GM19238 (cell line): ENCODE data around the gene MGLL.

Experiments used
- DNase-seq: peaks from one replicate; pipeline ENCODE4 v3.0.0; 2011; ENCODE audit warnings: low spot score; ENCODE audit not compliant: insufficient read length

Gene MGLL

GRCh38 chr3:127758013-127758412 is 64.3 kb downstream of the MGLL start:
- DNase-seq = no peak

- DNase-seq = no peak
Observed at GRCh38 chr3:127755305-127755681, 67.0 kb downstream of the MGLL start.

GRCh38 chr3:127754411-127755304 is 67.7 kb downstream of the MGLL start:
- no peak for DNase-seq

- DNase-seq = no peak
Observed at GRCh38 chr3:127753898-127754410, 68.4 kb downstream of the MGLL start.

GRCh38 chr3:127753338-127753737 is 69.0 kb downstream of the MGLL start:
- no peak for DNase-seq

DNA sequence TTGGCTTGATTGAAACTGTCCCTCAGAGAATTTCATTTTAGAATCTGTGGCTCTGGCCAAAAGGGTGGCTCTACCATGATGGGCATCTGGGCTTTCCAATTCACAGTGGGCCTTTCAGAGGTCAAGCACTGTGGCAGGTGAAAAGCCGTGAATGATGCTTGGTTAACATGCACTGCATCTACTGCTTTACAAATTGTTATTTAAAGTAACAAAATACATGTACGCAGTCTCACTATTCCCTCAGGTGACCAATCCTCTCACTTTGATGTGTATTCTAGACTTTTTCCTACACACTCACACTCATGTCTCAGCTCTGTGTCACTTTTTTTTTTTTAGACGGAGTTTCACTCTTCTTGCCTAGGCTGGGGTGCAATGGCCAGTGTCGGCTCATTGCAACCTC is 70.5 kb downstream of the MGLL start:
- no peak for DNase-seq

- no peak for DNase-seq
Observed at GRCh38 chr3:127751163-127751621, 71.1 kb downstream of the MGLL start.

DNA sequence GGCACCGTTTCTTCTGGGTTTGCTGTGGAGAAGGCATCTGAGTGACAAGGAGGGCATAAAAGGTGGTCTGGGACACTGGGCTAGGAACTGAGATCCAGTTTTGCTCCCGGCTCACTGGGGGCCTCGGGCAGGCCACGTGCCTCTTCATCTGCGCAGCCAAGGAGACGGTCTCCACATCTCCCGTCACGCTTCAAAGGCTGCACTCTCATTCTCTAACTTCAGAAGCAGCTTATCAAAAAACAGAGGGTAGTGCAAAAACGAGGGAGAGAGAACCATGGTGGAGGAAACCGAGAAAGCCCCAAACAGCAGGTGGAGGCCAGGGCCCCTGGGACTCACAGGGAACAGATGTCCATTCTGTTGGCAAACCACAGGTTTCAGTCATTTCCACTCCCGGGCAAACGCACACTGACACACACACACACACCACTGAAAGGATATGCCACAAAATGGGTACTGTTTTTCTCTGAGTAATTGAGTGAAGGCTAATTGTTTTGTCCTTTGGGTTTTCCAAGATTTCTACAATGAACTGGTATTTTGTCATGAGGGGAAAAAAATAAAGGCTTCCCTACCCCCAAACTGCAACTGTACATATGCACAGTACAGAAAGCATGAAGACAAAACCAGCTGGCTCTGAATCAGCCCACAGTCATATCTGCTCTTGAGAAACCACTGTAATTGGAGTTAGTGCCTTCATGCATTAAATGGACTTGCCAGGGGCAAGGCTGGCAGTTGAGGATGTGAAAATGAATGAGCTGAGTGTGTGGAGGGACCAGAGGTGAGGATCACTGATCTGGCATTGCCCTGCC is 71.9 kb downstream of the MGLL start:
- DNase-seq = peak; percentile 54

GRCh38 chr3:127749787-127750225 is 72.5 kb downstream of the MGLL start:
- DNase-seq = no peak

GRCh38 chr3:127749361-127749760 is 73.0 kb downstream of the MGLL start:
- no peak for DNase-seq

DNA sequence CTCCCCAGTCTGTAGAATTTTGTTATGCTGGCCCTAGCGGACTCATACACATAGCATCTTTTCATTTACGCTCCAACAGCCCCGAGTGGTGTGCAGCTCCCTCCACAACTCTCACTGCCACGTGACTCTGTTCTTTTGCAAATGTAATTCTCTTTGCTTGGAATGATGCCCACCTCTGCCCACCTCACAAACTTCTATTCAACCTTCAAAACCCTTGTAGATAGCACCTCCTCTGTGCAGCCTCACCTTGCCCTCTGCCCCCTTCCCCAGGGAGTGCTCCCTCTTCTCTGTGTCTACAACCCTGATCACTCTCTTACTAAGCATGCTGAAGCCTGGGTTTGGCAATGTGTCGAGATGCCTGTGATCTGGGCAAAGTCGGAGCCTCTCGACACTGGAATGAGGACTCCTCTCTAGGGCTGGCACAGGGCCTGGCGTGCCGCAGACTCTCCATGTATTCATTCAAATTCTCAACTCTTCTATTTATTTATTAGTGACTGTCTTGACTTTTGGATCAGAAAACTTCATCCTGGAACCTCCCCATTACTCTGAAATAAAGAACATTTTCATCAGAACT is 73.5 kb downstream of the MGLL start:
- no peak for DNase-seq

DNA sequence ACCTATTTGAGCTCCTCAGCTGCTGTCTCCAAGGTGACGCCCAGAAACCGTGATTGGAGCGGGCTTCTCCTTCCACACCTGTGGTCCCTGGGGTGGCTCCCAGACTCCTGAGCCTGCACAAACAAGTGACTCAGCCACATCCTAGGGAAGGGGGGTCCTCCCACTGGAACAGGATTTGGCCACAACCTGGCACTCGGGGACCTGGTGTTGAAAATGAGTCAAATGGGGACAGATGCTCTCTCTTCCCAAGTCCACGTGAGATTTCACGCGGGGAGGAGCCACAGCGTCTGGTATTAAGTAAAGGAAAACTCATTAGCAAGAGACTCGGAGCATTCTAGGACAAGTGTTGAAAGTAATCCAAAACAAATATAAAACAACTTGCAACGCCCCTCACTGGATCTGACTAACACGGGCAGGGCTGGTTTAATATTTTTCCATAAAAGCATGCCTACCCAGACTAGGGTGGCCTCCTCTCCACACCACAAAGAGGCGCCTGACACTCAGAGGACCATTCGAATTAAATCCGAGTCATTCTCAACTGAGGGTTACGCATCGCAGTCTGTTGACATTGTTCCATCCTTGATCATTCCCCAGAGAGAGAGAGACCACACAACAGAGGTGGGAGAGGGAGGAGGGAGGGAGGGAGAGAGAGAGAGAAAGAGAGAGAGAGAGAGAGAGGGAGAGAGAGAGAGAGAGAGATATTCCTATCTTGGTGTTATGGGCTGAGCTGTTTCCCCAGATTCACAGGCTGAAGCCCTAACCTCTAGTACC is 74.4 kb downstream of the MGLL start:
- DNase-seq = no peak

DNA sequence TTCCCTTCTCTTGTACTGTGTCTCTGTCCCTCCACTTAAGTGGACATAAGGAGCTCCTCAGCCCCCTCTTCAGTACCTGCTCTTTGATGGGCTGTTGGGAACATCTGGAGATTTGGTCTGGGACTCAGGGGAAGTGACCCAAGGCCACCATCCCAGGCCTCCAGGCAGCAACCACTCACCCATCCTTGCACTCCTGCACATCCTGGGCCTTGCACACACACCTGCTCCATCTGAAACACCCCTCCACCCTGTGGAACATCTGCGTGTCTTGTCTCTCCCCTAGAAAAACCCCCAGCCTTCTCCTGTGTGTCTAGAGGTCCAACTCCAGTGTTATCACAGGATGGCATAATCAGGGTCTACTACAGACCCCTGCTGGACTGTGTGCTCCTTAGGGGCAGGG is 75.2 kb downstream of the MGLL start:
- no peak for DNase-seq

DNA sequence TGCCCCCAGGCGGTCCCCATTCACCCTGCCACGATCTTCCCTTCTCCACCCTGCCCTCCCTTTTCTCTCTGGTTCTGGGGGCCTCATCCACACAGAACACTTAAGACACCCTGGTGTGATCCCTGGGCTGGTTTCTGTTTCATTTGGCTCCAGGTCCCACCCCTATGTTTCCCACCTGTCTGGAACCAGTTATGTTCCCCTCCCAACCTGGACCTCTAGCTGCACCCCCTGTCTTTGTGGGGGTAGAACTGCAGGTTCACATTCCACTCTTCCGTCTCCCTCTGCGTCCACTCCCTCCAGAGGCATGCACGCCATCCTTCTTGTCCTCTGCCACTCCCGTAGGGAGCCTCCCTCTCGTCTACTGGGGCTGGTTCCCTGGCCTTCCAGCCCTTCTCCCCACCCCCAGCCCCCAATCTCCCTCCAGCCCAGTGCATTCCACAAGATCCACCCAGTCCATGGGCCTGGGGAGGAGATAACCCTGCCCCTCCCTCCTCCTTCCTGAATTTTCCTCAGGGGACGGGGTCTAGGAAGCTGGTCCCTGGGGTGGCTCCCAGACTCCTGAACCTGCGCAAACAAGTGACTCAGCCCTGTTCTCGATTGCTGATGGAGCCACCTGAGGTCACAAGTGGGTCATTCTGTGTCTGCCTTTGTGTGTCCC is 75.8 kb downstream of the MGLL start:
- DNase-seq = no peak

- no peak for DNase-seq
Observed at GRCh38 chr3:127745656-127746399, 76.5 kb downstream of the MGLL start.

GRCh38 chr3:127744875-127745274 is 77.4 kb downstream of the MGLL start:
- no peak for DNase-seq

GRCh38 chr3:127744253-127744815 is 78.0 kb downstream of the MGLL start:
- DNase-seq = no peak

GRCh38 chr3:127743351-127744252 is 78.7 kb downstream of the MGLL start:
- no peak for DNase-seq
